ENCODE results near the gene MXRA8.
A peak's percentile ranks its signal among the peaks of the same experiment; 100 is the strongest.

MXRA8 gene

DNA sequence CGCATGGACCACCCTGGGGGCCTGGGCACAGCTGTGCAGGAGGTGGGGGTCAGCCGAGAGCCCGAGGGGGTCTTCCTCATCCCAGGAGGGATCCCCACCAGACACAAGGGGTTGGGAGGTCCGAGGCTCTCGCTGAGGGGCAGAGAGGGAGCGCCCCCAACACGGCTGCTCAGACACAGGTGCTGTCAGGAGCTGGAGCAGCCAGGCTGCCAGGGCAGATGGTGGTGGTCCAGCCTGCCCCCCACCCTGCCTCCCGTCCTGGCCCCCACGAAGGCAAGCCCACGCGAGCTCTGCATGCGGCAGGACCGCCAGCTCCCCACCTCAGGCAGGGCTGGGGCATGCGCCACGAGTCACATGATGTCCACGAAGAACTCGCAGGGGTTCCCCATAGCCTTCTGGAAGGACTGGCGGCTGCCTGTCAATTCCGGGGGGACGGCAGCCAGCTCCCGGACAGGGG lies 22.5 kb downstream of the MXRA8 start:
- no peak for DNase-seq (ENCODE audit: low read depth)

DNA sequence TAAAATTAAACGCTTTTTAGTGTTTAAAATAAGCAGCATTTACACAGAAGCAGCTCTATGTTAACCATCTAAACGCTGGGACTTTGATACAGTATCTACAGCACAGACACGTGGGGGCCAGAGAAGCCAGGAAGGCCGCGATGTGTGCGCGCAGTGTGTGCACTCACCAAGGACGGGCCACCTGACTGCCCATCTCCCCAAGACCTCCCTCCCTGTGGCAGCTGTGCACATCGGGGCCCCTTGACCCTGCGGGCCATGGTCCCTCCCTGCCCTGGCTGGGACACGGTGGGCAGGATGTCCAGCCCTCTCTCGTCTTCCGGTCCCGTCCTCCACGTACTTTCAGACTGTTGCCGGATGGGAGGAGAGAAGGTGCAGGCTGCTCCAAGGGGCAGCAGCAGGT lies 23.1 kb downstream of the MXRA8 start:
- no peak for DNase-seq (ENCODE audit: low read depth)

GRCh38 chr1:1334835-1335234 lies 23.5 kb downstream of the MXRA8 start:
- DNase-seq (ENCODE audit: low read depth) = no peak

GRCh38 chr1:1333551-1334241 lies 24.7 kb downstream of the MXRA8 start:
- DNase-seq (ENCODE audit: low read depth) = no peak

- DNase-seq (ENCODE audit: low read depth) = no peak
These were observed 25.4 kb downstream of the MXRA8 start for GRCh38 chr1:1332774-1333480.

DNA sequence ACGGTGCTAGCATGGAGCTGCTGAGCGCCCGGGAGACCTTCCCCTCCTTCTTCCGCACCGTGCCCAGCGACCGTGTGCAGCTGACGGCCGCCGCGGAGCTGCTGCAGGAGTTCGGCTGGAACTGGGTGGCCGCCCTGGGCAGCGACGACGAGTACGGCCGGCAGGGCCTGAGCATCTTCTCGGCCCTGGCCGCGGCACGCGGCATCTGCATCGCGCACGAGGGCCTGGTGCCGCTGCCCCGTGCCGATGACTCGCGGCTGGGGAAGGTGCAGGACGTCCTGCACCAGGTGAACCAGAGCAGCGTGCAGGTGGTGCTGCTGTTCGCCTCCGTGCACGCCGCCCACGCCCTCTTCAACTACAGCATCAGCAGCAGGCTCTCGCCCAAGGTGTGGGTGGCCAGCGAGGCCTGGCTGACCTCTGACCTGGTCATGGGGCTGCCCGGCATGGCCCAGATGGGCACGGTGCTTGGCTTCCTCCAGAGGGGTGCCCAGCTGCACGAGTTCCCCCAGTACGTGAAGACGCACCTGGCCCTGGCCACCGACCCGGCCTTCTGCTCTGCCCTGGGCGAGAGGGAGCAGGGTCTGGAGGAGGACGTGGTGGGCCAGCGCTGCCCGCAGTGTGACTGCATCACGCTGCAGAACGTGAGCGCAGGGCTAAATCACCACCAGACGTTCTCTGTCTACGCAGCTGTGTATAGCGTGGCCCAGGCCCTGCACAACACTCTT lies 26.2 kb downstream of the MXRA8 start:
- no peak for DNase-seq (ENCODE audit: low read depth)

GRCh38 chr1:1331068-1331965 lies 27.0 kb downstream of the MXRA8 start, which contains the start of gene TAS1R3:
Gene TAS1R3 (plus strand): TSS chr1:1331280. CDS start chr1:1331346, 66 bp downstream.
- DNase-seq (ENCODE audit: low read depth) = no peak

GRCh38 chr1:1330366-1331067 lies 27.8 kb downstream of the MXRA8 start:
- no peak for DNase-seq (ENCODE audit: low read depth)

DNA sequence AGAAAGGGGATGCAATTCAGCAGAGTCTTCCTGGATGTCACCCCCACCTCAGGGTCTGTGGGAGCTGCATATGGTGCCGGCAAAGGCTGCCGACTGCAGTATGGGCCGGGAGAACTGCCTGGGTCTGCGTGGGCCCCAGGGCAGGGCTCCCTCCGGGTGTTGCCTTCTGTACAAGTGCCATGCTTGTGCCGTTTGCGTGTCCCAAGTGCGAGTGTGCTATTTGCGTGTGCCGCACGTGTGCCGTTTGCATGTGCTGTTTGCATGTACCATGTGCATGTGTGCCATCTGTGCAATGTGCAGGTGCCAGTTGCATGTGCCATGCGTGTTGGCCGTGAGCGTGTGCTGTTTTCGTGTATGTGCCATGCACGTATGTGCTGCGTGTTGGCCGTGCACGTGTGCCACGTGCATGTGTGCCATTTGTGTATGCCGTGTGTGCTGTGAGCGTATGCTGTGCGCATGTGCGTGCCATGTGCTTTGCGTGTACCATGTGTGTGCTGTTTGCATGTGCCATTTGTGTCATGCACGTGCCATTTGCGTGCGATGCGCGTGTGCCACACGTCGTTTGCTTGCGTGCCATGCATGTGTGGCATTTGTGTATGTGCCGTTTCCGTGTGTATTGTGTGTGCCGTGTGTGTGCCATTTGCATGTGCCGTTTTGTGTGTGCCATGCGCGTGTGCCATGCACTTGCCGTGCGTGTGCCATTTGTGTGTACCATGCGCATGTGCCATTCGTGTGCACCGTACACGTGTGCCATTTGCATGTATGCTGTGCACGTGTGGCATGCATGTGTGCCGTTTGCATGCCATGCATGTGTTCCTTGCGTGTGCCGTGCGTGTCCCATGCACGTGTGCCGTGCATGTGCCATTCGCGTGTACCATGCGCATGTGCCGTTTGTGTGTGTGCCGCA lies 28.8 kb downstream of the MXRA8 start:
- no peak for DNase-seq (ENCODE audit: low read depth)

- DNase-seq (ENCODE audit: low read depth) = no peak
These were observed 30.1 kb downstream of the MXRA8 start for GRCh38 chr1:1328254-1328653.

GRCh38 chr1:1327291-1327690 lies 31.1 kb downstream of the MXRA8 start:
- DNase-seq (ENCODE audit: low read depth) = no peak

- no peak for DNase-seq (ENCODE audit: low read depth)
These were observed 32.2 kb downstream of the MXRA8 start for GRCh38 chr1:1326075-1326605.

DNA sequence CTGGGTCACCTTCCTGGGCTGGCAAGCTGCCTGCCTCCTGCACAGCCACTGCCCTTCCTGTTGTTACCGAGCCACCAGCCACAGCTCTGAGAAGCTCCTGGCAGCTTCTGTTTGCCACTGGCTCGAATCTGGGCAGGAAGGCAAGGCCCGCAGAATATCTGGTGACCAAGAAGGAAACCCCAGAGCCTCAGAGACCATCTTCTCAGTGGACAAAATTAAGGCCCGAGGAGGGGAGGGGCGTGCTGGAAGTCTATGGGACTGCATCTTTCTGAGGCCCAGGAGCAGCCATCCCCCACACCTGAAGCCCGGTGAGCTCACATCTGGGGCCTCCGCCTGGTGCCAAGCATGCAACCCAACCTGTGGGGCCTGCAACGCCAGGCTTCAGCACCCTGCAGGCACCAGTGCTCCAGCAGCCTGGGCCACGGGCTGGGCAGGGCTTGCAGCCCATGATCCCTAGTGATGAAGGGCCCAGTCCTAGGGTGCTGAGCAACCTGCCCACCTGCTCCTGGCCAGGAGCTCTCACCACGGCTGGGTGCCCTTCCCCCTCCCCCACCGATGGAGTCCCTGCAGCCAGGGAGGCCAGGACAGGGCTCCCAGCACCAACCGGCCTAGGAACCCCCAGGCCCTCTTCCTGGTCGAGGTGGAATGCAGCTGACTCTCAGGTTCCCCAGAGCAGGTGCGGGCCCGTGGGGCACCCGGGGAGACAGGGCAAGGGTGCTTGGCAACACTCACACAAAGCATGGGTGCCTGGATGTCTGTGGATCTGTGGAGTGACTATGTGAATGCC lies 32.9 kb downstream of the MXRA8 start:
- no peak for DNase-seq (ENCODE audit: low read depth)

DNA sequence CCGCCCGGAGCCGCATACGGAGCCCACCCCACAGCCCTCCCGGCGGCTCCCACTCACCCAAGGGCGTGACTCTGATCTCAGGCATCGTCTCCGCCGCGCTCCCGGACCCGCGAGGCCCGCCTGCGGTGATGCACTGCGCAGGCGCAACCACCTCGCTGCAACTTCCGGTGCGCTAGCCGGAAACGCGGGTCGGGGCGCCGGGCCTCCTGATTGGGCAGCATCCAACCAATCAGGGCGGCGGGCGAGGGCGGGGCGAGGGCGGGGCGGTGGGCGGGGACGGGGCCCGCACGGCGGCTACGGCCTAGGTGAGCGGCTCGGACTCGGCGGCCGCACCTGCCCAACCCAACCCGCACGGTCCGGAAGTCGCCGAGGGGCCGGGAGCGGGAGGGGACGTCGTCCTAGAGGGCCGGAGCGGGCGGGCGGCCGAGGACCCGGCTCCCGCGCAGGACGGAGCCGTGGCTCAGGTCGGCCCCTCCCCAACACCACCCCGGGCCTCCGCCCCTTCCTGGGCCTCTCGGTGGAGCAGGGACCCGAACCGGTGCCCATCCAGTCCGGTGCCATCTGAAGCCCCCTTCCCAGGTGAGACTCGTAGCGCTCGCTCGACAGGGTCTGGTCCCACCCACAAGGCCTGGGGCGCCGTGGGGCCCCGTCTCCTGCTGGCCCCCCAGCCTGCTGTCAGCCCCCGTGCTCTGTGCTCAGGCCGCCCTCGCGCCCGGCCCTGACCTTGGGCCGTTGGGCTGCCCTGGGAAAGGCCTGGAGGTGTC lies 33.6 kb downstream of the MXRA8 start, which contains the start of the genes CPTP and INTS11:
Gene CPTP, plus strand, starts transcription at position 279 of the 764 bp plus-strand sequence. CDS start 2,109 bp downstream, outside the sequence.
Gene INTS11, minus strand, starts transcription at position 137 of the 764 bp plus-strand sequence. Its CDS starts 52 bp downstream, at position 85.
- peak; percentile 95 for DNase-seq (ENCODE audit: low read depth)

- DNase-seq (ENCODE audit: low read depth) = no peak
These were observed 34.3 kb downstream of the MXRA8 start for GRCh38 chr1:1324084-1324523.

DNA sequence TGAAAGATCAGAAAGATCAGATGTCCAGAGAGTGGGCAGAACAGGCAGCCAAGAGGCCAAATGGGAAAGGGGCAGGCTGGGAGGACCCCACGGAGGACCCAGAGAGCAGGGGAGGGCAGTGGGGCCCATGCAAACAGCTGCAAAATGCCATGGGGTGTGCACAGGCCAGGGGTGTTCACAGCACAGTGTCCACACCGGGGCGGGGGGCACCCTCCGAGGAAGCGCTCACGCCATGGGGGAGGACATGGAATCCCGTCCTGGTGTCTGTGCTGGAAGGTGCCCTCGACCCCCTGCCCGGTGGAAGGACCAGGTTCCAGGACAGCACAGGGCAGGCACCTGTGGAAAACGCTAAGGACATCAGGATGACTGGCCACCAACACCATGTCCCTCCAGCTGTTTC lies 35.4 kb downstream of the MXRA8 start:
- DNase-seq (ENCODE audit: low read depth) = no peak

GRCh38 chr1:1322418-1322817 lies 35.9 kb downstream of the MXRA8 start:
- no peak for DNase-seq (ENCODE audit: low read depth)

DNA sequence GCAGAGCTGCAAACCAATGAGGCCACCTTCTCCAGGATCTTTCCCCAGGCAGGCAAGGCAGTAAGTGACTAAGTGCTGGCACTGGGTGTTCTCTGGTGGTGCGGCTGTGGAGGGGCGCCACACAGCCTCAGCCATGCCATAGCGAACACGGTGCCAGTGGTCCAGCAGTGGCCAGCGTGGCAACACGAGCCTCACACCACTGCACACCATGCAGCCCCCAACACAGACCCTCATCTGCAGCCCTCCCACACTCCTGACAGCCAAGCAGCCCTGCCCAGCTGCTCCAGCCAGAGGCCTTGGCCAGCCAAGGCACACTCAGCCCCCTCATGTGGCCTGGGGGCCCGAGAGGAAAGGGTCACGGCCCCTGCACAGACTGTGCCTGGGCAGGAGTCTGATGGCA lies 36.9 kb downstream of the MXRA8 start:
- no peak for DNase-seq (ENCODE audit: low read depth)
